HepG2 (cell line): ENCODE data around the gene FIGLA. TPM values are rescaled to one million over a fixed set of nuclear protein-coding genes. Genes with fewer than 3 reads are reported as not detected.

Source experiments
- ATAC-seq: fragments of 200-7000 bp; cut with Tn5 transposase; 3 replicates; pipeline ENCODE4 v1.9.1; 2020; ENCODE audit warnings: mild to moderate bottlenecking, moderate library complexity
- BruUV-seq: library from RNA; stranded (reverse); fragments of 400-500 nt; replicated peaks from 2 replicates; lab custom pipeline; 2021; lab: Mats Ljungman, UMichigan
- CTCF ChIA-PET: fragments of 300-600 bp; formaldehyde crosslinking; extraction: SDS; loops from one replicate; lab custom pipeline; 2021; ENCODE audit warnings: low total read pairs, inconsistent platforms, low intra/inter-chr PET ratio; lab: Yijun Ruan, JAX
- POLR2A ChIA-PET: fragments of 350-600 bp; sonication (Branson Sonifier 250); formaldehyde crosslinking; loops from one replicate; lab custom pipeline; 2020; ENCODE audit warnings: antibody characterized with exemption, inconsistent platforms; lab: Yijun Ruan, JAX
- DNase-seq: peaks from one replicate; pipeline ENCODE4 v3.0.0-alpha.2; 2015; ENCODE audit warnings: low spot score
- FAIRE-seq: peaks from 3 replicates; lab custom pipeline; 2011; peaks lifted over from hg19 to GRCh38; lab: Jason Lieb, UNC
- H2AFZ ChIP-seq: one replicate; pipeline ENCODE4 v1.6.1; 2011; ENCODE audit warnings: low read length, inconsistent platforms
- H3K27ac ChIP-seq: fragments of 300-600 bp; 3 replicates; pipeline ENCODE4 v1.8.0; 2011; ENCODE audit warnings: mixed run types, mild to moderate bottlenecking, mixed read lengths, low read length, inconsistent platforms; ENCODE audit not compliant: insufficient read depth; ENCODE audit errors: extremely low read length
- H3K27me3 ChIP-seq, 2 experiments: fragments of 200-600 bp in 1 of 2; 2 replicates in 1 of 2; 3 replicates in 1 of 2; pipeline versions ENCODE4 v1.6.0 to v1.8.0; 2011; ENCODE audit warnings: low read length in 2 of 2, mild to moderate bottlenecking in 2 of 2, moderate library complexity in 2 of 2, inconsistent platforms in 1 of 2; ENCODE audit not compliant: insufficient read depth in 2 of 2, control insufficient read depth in 1 of 2
- H3K36me3 ChIP-seq, 2 experiments: fragments of 200-600 bp in 1 of 2; replicated peaks in 1 of 2; 2 replicates in 1 of 2; 3 replicates in 1 of 2; pipeline versions ENCODE4 v1.5.1 to v1.8.0; 2011; ENCODE audit warnings: low read length in 2 of 2, inconsistent platforms in 1 of 2; ENCODE audit not compliant: insufficient read depth in 2 of 2, control insufficient read depth in 1 of 2
- H3K4me1 ChIP-seq: 2 replicates; pipeline ENCODE4 v1.5.1; 2012; ENCODE audit warnings: low read length, inconsistent platforms; ENCODE audit not compliant: insufficient read depth
- H3K4me2 ChIP-seq: 2 replicates; pipeline ENCODE4 v1.6.0; 2011; ENCODE audit warnings: low read depth, low read length, inconsistent platforms
- H3K4me3 ChIP-seq, 3 experiments: fragments of 200-600 bp in 1 of 3; sonication (generic), shearing (Covaris generic) in 1 of 3; replicated peaks in 1 of 3; 2 replicates each; pipeline ENCODE4 v1.5.1; 2011 to 2016; ENCODE audit warnings: low read length in 3 of 3, inconsistent platforms in 2 of 3, low read depth in 2 of 3, mild to moderate bottlenecking in 2 of 3, control low read depth in 1 of 3, mixed read lengths in 1 of 3; ENCODE audit not compliant: insufficient read depth in 1 of 3
- H3K79me2 ChIP-seq: one replicate; pipeline ENCODE4 v1.6.1; 2011; ENCODE audit warnings: low read length, inconsistent platforms; ENCODE audit not compliant: insufficient read depth
- H3K9ac ChIP-seq: 2 replicates; pipeline ENCODE4 v1.6.0; 2011; ENCODE audit warnings: mild to moderate bottlenecking, low read depth, low read length, inconsistent platforms; ENCODE audit not compliant: insufficient read depth
- H3K9me3 ChIP-seq: 2 replicates; pipeline ENCODE4 v1.5.1; 2012; ENCODE audit warnings: mild to moderate bottlenecking, low read length
- H4K20me1 ChIP-seq: 2 replicates; pipeline ENCODE4 v1.6.0; 2011; ENCODE audit warnings: inconsistent platforms, mild to moderate bottlenecking, low read length, moderate library complexity; ENCODE audit not compliant: insufficient read depth
- ELF4 ChIP-seq: sonication (generic); formaldehyde crosslinking; IDR thresholded peaks from 2 replicates; pipeline ENCODE4 v1.5.0; 2020; ENCODE audit warnings: missing genetic modification reagents, mild to moderate bottlenecking, moderate library complexity, borderline replicate concordance
- HMGXB4 ChIP-seq, 2 experiments: sonication (generic) in 1 of 2; formaldehyde crosslinking in 1 of 2; IDR thresholded peaks; 2 replicates each; pipeline versions ENCODE4 v1.4.0 to v1.6.1; 2018 to 2020; ENCODE audit warnings: missing genetic modification reagents in 2 of 2, borderline replicate concordance in 1 of 2, low read depth in 1 of 2, mild to moderate bottlenecking in 1 of 2, missing biosample characterization in 1 of 2
- MTF2 ChIP-seq: sonication (generic); formaldehyde crosslinking; IDR thresholded peaks from 2 replicates; pipeline ENCODE4 v1.5.0; 2020; ENCODE audit warnings: missing genetic modification reagents, borderline replicate concordance
- RAD21 ChIP-seq: fragments of 450-650 bp; formaldehyde crosslinking; IDR thresholded peaks from 2 replicates; pipeline ENCODE4 v1.5.0; 2020; ENCODE audit warnings: mild to moderate bottlenecking
- SCMH1 ChIP-seq: sonication (generic); formaldehyde crosslinking; IDR thresholded peaks from 2 replicates; pipeline ENCODE4 v1.9.0; 2021; ENCODE audit warnings: missing genetic modification reagents, mild to moderate bottlenecking, borderline replicate concordance
- ZBTB8A ChIP-seq: sonication (generic); formaldehyde crosslinking; IDR thresholded peaks from 2 replicates; pipeline ENCODE4 v1.4.0; 2020; ENCODE audit warnings: mild to moderate bottlenecking, low read depth, missing genetic modification reagents, borderline replicate concordance
- ZMAT3 ChIP-seq: sonication (generic); formaldehyde crosslinking; conservative IDR thresholded peaks from 2 replicates; pipeline ENCODE4 v1.7.0; 2021; ENCODE audit warnings: missing genetic modification reagents
- ZNF124 ChIP-seq: sonication (generic); formaldehyde crosslinking; IDR thresholded peaks from 2 replicates; pipeline ENCODE4 v1.4.0; 2020; ENCODE audit warnings: missing genetic modification reagents
- ZNF138 ChIP-seq: sonication (generic); formaldehyde crosslinking; IDR thresholded peaks from 2 replicates; pipeline ENCODE4 v1.5.0; 2020; ENCODE audit warnings: mild to moderate bottlenecking, low read depth, missing genetic modification reagents
- ZNF205 ChIP-seq: IDR thresholded peaks from 2 replicates; pipeline ENCODE4 v1.6.1; 2018; ENCODE audit warnings: missing biosample characterization, missing genetic modification reagents
- ZNF614 ChIP-seq: IDR thresholded peaks from 2 replicates; pipeline ENCODE4 v1.6.1; 2018; ENCODE audit warnings: missing biosample characterization, missing genetic modification reagents, inconsistent platforms, borderline replicate concordance
- WGBS: methylation state at CpG from one replicate; pipeline ENCODE4 v1.1.6; 2017; ENCODE audit warnings: low lambda C conversion rate; 5-methylcytosine and 5-hydroxymethylcytosine counted together
- in situ Hi-C: cut with HindIII; loops from 2 replicates; pipeline ENCODE4 v1.10.0; 2017; ENCODE audit warnings: low pct_unique_long_range_greater_than_20kb; ENCODE audit not compliant: extremely low pct_ligation_motif_present
- intact Hi-C: fragments of 100-400 bp; cut with micrococcal nuclease; formaldehyde crosslinking; loops from one replicate; pipeline ENCODE4 v1.10.0; 2022; ENCODE audit not compliant: unreplicated experiment
- polyA plus RNA-seq, 8 experiments: library from polyadenylated mRNA; depleted of rRNA in 3 of 8; stranded (reverse) in 7 of 8; unstranded in 1 of 8; fragments of >200 nt; fragmentation: Illumina TruSeq in 4 of 8; extraction: Trizol in 4 of 8; gene quantifications; 2 replicates each; pipeline versions ENCODE4 v1.2.1 to v1.2.3, GENCODE V29; 2011 to 2016; ENCODE audit warnings: low read depth in 4 of 8, missing spikeins in 1 of 8, mixed read lengths in 1 of 8; ENCODE audit not compliant: insufficient read depth in 1 of 8
- total RNA-seq, 5 experiments: library from RNA; depleted of rRNA; stranded (reverse); fragments of >200 nt; fragmentation: Illumina TruSeq; extraction: Trizol; gene quantifications; 2 replicates each; pipeline ENCODE4 v1.2.3, GENCODE V29; 2016; ENCODE audit warnings: low read depth in 1 of 5
- TF ChIP-seq, protein P1 (sequence below): sonication (generic); formaldehyde crosslinking; conservative IDR thresholded peaks from 2 replicates; pipeline ENCODE4 v1.8.0; 2022; ENCODE audit warnings: missing genetic modification reagents

The FIGLA gene
- total and polyA plus RNA-seq, 2 of the 13 experiments (the other 11 are each of a cell fraction or from before 2014, with no cell fraction given) = not detected

DNA sequence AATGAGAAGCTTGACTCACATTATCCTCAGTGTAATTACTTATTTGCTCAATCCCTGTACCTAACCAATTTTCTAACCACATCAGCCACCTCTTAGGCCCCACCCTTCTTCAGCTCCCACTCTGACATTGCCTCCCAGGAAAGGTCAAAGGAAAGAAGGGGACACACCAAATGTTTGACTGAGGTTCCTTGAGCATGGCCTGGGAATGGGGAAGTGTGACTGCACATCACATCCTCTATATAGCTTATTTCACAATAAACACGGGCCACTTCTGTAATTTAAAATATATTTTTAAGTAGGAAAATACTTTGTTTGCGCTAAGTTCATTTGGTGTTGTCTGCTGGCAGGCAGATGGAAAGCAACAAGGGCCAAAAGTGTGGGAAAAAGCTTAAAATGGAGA lies 3.0 kb upstream of the FIGLA start:
- no peak for FAIRE-seq
- peaks cover 0 to 1% of the 10 kb centered on the region in 2 experiments; a peak in 1 of 5 replicates for H3K27me3 ChIP-seq

GRCh38 chr2:70789304-70790135 lies 923 bp downstream of the FIGLA start:
- peak overlapping the region; percentile 32 for H3K4me2 ChIP-seq
- intact Hi-C loops = loop anchor here (1.0 to 5.0 kb wide), 5 partner anchors 75 to 487 kb away; partner anchors contain the start of gene FAM136A
- POLR2A ChIA-PET = no interaction called here
- TF ChIP-seq ZNF614 (CRISPR knock-in tag) = peak; percentile 53; the same call in 1 of the 2 replicates
- peak; percentile 95 for TF ChIP-seq RAD21
- 0 out of 2 replicates have a peak, but pooled peaks have one; percentile 50 for TF ChIP-seq MTF2 (CRISPR knock-in tag)
- no peak for TF ChIP-seq ZBTB8A (CRISPR knock-in tag)
- TF ChIP-seq HMGXB4 (CRISPR knock-in tag; IDR thresholded peaks at IDR 0.05; ENCODE audit: borderline replicate concordance in 1 of 2, low read depth in 1 of 2) = peak; percentile 88 to 92
- TF ChIP-seq ZNF205 (CRISPR knock-in tag) = 0 out of 2 replicates have a peak, but pooled peaks have one; percentile 20
- TF ChIP-seq ELF4 = no peak
- peak; percentile 78; the same call in 1 of the 2 replicates for TF ChIP-seq ZNF124 (CRISPR knock-in tag)
- no peak for TF ChIP-seq ZNF138
- no peak for TF ChIP-seq SCMH1

More for the DNA sequence above, 3.0 kb upstream of the FIGLA start:
- ATAC-seq (no peak), DNase-seq (no peak)
- Histone ChIP-seq H3K9ac (no peak overlapping the region), H3K79me2 (no peaks in the 10 kb centered on the region), H3K4me1 (peaks cover 45% of the 10 kb centered on the region), H3K9me3 (no peaks in the 10 kb centered on the region), H4K20me1 (no peaks in the 10 kb centered on the region), H3K4me3 (no peak overlapping the region), H3K36me3 (no peaks in the 10 kb centered on the region), H3K4me2 (no peak overlapping the region), H3K27ac (no peak overlapping the region), H2AFZ (no peak overlapping the region)
- 26% methylated on average over 2 of the region's 2 CpGs for WGBS
- ChIA-PET POLR2A (no interaction called here), CTCF (no interaction called here)
- BruUV-seq = no TSS peak
- TF ChIP-seq, protein P1, sequence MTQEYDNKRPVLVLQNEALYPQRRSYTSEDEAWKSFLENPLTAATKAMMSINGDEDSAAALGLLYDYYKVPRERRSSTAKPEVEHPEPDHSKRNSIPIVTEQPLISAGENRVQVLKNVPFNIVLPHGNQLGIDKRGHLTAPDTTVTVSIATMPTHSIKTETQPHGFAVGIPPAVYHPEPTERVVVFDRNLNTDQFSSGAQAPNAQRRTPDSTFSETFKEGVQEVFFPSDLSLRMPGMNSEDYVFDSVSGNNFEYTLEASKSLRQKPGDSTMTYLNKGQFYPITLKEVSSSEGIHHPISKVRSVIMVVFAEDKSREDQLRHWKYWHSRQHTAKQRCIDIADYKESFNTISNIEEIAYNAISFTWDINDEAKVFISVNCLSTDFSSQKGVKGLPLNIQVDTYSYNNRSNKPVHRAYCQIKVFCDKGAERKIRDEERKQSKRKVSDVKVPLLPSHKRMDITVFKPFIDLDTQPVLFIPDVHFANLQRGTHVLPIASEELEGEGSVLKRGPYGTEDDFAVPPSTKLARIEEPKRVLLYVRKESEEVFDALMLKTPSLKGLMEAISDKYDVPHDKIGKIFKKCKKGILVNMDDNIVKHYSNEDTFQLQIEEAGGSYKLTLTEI (CRISPR knock-in tag) = no peak
- no peak for TF ChIP-seq ZMAT3 (CRISPR knock-in tag)
- intact Hi-C loops = no loop called here
- in situ Hi-C loops = loop anchor here (5.0 kb wide), 2 partner anchors 69 to 154 kb away; no protein-coding TSS in a partner anchor

More at GRCh38 chr2:70789304-70790135, 923 bp downstream of the FIGLA start:
- CTCF ChIA-PET = interaction anchor here (1.1 to 3.0 kb wide), 6 partner anchors 72 to 158 kb away, joined by 4 to 37 read pairs (median 20); no protein-coding TSS in a partner anchor
- no peaks in the 10 kb centered on the region for H4K20me1 ChIP-seq
- peak overlapping the region; percentile 31 for H2AFZ ChIP-seq
- H3K79me2 ChIP-seq = no peaks in the 10 kb centered on the region
- H3K36me3 ChIP-seq = no peaks in the 10 kb centered on the region
- no TSS peak for BruUV-seq
- FAIRE-seq (peak; percentile 93), ATAC-seq (peak; percentile 96), DNase-seq (peak; percentile 58)
- in situ Hi-C loops = loop anchor here (5.0 kb wide), 2 partner anchors 73 to 158 kb away; no protein-coding TSS in a partner anchor
- H3K4me3 ChIP-seq = no peak overlapping the region
- peaks cover 0 to 5% of the 10 kb centered on the region in 2 experiments; a peak in 1 of 5 replicates for H3K27me3 ChIP-seq
- peaks cover 18% of the 10 kb centered on the region for H3K4me1 ChIP-seq
- H3K9ac ChIP-seq = no peak overlapping the region
- no peaks in the 10 kb centered on the region for H3K9me3 ChIP-seq
- no peak overlapping the region for H3K27ac ChIP-seq
- 29% methylated on average over 33 of the region's 33 CpGs for WGBS
